SJSA1 (cell line): ENCODE data around the gene CCDC33. TPM values are rescaled to one million over a fixed set of nuclear protein-coding genes. Genes with fewer than 3 reads are reported as not detected.

Experiments
- DNase-seq, 2 experiments: peaks; one replicate each; pipeline ENCODE4 v3.0.0-alpha.2; 2015 to 2020; ENCODE audit warnings: low spot score in 2 of 2, low read depth in 1 of 2
- H3K27ac ChIP-seq: fragments of 250-450 bp; sonication (Bioruptor Pico); 2 replicates; pipeline ENCODE4 v1.5.1; 2020; ENCODE audit warnings: mild to moderate bottlenecking, moderate library complexity
- H3K27me3 ChIP-seq: fragments of 250-450 bp; sonication (Bioruptor Pico); replicated peaks from 2 replicates; pipeline ENCODE4 v1.5.1; 2020; ENCODE audit warnings: mild to moderate bottlenecking, moderate library complexity
- H3K36me3 ChIP-seq: fragments of 250-450 bp; sonication (Bioruptor Pico); 2 replicates; pipeline ENCODE4 v1.5.1; 2020; ENCODE audit warnings: mild to moderate bottlenecking
- H3K4me1 ChIP-seq: fragments of 250-450 bp; sonication (Bioruptor Pico); replicated peaks from 2 replicates; pipeline ENCODE4 v1.6.1; 2021; ENCODE audit warnings: mild to moderate bottlenecking
- H3K4me3 ChIP-seq: fragments of 250-450 bp; sonication (Bioruptor Pico); 2 replicates; pipeline ENCODE4 v1.5.1; 2020; ENCODE audit warnings: mild to moderate bottlenecking
- H3K9me3 ChIP-seq: fragments of 250-450 bp; sonication (Bioruptor Pico); replicated peaks from 2 replicates; pipeline ENCODE4 v1.5.1; 2020; ENCODE audit warnings: mild to moderate bottlenecking
- total RNA-seq: library from RNA; depleted of rRNA; stranded (reverse); fragments of >200 nt; shearing (Covaris generic); gene quantifications from 2 replicates; pipeline ENCODE4 v1.2.3, GENCODE V29; 2014

Gene CCDC33
- total RNA-seq, 1 experiment from 2014 or later: not detected

DNA sequence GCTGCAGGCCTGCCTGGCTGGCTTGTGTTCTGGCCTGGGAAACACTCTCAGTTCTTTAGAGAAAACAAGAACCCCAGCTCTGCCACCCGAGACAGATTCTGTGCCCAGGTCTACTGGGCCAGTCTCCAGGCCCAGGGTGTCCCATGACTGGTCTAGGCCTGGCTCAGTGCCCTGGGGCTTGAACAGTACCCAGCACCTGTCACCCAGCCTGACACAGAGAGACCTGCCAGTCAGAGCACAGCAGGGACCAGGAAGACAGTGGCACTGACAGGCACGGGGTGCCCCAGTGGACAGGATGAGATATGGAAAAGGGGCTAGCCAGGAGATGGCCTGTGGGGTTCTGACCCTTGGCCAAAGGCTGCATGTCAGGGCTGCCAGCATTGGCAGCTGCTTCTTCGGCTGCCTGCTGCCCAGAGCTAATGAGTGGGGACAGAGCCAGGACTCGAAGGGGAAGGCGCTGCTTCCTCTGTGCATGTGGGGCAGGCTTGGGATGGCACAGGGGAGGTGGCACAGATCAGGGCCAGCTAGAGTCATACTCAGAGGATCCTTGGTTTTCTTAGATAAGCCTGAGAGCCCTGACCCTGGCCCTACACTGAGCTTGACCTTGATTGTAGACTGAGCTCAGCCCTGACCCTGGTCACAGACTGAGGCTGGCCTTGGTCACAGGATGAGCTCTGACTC, 15.1 kb downstream of the CCDC33 start:
- no peaks in the 10 kb centered on the region for H3K36me3 ChIP-seq
- no peak overlapping the region for H3K4me3 ChIP-seq
- no peaks in the 10 kb centered on the region for H3K4me1 ChIP-seq
- peaks cover 9% of the 10 kb centered on the region for H3K27me3 ChIP-seq
- no peaks in the 10 kb centered on the region for H3K9me3 ChIP-seq
- no peak for DNase-seq
- no peak overlapping the region for H3K27ac ChIP-seq

DNA sequence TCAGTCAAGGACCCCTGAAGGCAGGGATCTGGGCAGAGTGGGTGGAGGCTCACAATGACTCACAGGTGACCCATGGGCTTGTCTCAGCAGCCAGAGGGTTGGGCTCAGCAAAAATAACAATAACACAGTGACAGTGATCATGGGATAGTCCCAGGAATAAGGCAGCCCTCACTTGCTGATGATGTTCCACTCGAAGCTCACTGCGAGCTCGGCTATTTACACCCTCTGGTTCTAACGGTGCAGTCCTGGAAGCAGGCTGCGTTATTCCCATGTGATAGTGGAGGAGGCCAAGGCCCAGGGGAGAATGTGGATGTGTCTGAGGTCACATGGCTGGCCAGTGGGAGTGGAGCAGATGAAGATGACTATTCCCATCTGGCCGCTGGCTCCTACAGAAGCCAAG, 16.2 kb downstream of the CCDC33 start:
- Histone ChIP-seq H3K4me1 (no peaks in the 10 kb centered on the region), H3K36me3 (no peaks in the 10 kb centered on the region), H3K27me3 (peaks cover 17% of the 10 kb centered on the region; the same call in 1 of the 2 replicates), H3K4me3 (no peak overlapping the region), H3K27ac (no peak overlapping the region), H3K9me3 (no peaks in the 10 kb centered on the region)
- DNase-seq: no peak

DNA sequence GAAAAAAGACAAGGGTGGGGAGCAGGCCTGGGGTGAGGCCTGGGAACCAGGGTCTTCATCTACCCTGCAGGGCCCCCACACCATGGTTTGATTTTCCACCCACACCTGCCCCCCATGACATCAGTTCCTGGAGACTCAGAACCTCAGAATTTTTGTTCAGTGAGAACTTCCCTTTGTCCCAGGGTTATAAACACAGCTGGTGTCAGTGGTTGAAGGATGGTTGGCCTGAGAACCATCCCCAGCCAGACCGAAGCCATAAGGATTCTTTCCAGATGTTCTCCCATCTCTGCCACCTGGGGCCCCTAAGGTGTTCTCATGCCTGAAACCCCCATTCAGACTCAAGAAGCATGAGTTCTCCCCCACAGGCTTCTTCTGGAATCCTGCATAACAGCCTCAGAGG, 16.6 kb downstream of the CCDC33 start:
- H3K27ac ChIP-seq: no peak overlapping the region
- H3K27me3 ChIP-seq: peaks cover 21% of the 10 kb centered on the region; the same call in 1 of the 2 replicates
- H3K4me1 ChIP-seq: no peaks in the 10 kb centered on the region
- DNase-seq: no peak
- H3K9me3 ChIP-seq: no peaks in the 10 kb centered on the region
- H3K36me3 ChIP-seq: no peaks in the 10 kb centered on the region
- no peak overlapping the region for H3K4me3 ChIP-seq

DNA sequence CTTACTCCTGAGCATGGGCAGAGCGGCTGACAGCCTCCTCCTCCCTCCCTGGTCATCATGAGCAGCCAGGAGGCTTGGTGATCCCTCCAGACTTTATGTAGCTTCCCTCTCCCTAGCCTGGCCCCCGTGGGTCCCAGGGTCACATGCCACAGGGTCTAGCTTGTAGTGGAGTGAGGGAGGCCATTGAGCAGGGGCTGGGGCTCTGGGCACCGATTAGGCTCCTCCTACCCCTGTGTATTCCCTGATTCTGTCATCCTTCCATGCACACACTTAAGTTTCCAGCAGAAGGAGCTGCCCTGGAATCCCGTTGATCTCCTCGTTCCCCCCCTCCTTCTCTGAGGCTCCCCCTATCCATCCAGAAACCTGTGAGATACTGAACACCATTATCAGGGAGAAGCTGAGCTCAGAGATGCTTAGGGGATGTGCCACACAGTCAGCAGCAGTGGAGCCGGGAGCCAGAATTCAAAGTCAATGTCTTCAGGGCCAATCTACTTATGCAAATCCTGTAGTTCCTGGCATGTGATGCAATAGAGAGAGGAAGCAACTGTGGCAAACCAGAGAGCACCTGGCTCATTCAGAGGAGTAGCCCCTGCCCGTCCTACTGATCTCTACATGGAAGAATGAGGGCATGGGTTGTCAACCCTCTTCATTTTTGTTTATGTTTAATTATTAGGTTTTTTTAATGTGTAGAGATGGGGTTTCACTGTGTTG, 17.2 kb downstream of the CCDC33 start:
- Histone ChIP-seq H3K36me3 (no peaks in the 10 kb centered on the region), H3K4me1 (no peaks in the 10 kb centered on the region), H3K4me3 (no peak overlapping the region), H3K27me3 (peaks cover 27% of the 10 kb centered on the region), H3K27ac (no peak overlapping the region), H3K9me3 (no peaks in the 10 kb centered on the region)
- no peak for DNase-seq

DNA sequence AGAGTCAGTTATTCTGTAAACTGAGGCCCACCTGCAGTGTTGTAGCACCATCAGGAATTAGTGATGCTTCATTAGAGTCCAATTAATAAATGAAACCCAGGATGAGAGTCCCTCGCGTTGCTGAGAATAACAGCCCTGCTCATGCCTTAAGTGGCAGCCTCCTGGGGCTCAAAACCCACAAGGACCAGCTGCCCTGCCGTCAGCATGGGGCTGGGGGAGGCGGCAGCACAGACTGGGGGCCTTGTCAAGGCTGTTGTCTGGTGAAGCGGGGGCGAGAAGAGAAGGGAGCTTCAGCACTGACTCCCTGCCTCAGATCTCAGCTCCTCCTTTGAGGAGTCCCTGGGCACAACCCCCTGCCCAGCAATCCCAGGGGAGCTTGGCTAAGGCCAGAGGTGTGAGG, 21.0 kb downstream of the CCDC33 start:
- H3K27me3 ChIP-seq: peaks cover 48% of the 10 kb centered on the region
- H3K4me1 ChIP-seq: no peaks in the 10 kb centered on the region
- no peaks in the 10 kb centered on the region for H3K9me3 ChIP-seq
- H3K27ac ChIP-seq: no peak overlapping the region
- no peak overlapping the region for H3K4me3 ChIP-seq
- no peaks in the 10 kb centered on the region for H3K36me3 ChIP-seq
- DNase-seq: no peak

DNA sequence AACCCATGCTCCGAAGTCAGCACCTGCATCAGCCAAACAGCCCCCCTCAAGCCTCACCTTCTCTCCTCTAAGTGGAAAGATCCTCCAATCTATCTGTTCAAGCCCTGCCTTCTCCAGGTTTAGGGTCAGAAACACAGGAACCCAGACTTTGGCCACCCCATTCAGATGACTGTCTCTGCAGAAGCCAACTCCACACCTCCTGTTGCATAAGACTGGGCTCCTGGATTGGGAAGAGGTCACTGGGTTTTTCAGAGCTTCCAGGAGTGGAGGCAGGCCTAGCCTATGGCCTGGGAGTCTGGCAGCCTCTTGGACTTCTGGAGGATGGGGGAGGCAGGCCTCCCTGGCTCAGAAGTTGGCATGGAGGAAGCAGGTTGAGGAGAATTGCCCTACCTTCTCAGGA, 21.5 kb downstream of the CCDC33 start:
- peaks cover 53% of the 10 kb centered on the region for H3K27me3 ChIP-seq
- no peak overlapping the region for H3K27ac ChIP-seq
- no peak overlapping the region for H3K4me3 ChIP-seq
- no peaks in the 10 kb centered on the region for H3K4me1 ChIP-seq
- no peaks in the 10 kb centered on the region for H3K36me3 ChIP-seq
- no peaks in the 10 kb centered on the region for H3K9me3 ChIP-seq
- DNase-seq: no peak

DNA sequence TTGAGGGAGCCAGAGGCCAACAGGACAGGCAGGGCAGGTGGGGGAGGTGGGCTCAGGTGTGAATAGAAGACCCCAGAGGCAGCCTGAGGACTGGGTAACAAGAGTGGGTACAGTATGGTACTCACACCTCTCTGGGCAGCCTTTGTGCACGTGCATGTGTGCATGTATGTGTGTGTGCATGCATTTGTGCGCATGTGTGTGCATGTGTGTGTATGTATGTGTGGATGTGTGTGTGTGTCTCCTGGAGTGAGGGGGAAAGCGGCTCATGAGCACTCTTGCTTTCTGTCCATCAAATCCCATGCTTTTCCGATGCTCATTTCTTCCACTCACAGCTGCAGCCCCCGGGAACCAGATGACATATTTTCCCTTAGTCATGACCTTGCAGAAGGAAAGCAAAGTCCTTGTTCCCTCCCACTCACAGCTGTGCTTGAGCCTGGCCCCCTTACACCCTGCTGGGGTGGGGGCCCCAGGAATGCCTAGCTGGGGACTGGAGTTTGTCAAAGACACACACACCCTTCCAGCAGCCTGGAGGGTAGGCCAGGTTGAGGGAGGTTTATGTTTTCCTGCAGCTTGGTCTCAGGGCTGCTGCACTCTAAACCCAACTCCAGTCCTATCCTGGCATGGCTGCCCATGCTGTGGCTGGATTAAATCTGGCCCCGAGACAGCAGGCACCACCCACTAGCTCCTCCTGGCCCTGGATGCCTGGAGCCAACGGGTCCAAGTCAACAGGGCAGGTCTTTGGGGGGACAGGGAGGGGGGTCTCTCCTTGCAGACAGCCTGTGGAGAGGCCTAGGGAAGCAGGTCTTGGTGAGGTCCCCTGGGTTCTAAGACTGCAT, 22.5 kb downstream of the CCDC33 start:
- Histone ChIP-seq H3K27ac (no peak overlapping the region), H3K36me3 (no peaks in the 10 kb centered on the region), H3K27me3 (peaks cover 62% of the 10 kb centered on the region), H3K4me3 (no peak overlapping the region), H3K9me3 (no peaks in the 10 kb centered on the region), H3K4me1 (no peaks in the 10 kb centered on the region)
- DNase-seq: no peak

DNA sequence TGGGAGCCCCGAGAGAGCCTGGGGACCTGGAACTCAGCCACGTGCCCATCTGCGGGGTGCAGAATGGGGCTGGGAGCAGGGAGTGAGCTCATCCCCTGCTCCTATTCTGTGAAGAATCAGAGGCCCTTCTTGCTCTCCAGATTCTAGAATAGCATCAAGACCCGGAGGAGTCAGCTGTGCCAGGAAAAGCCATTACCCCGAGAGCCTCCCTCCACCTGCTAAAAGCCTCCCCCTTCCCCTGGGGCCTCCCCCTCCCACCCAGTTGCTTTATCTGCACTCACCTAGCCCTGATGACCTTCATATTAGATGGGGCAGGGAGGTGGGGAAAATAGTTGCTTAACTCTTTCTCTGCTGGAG, 23.1 kb downstream of the CCDC33 start:
- Histone ChIP-seq H3K27me3 (peaks cover 62% of the 10 kb centered on the region), H3K4me1 (no peaks in the 10 kb centered on the region), H3K4me3 (no peak overlapping the region), H3K9me3 (no peaks in the 10 kb centered on the region), H3K36me3 (no peaks in the 10 kb centered on the region), H3K27ac (no peak overlapping the region)
- DNase-seq: no peak

DNA sequence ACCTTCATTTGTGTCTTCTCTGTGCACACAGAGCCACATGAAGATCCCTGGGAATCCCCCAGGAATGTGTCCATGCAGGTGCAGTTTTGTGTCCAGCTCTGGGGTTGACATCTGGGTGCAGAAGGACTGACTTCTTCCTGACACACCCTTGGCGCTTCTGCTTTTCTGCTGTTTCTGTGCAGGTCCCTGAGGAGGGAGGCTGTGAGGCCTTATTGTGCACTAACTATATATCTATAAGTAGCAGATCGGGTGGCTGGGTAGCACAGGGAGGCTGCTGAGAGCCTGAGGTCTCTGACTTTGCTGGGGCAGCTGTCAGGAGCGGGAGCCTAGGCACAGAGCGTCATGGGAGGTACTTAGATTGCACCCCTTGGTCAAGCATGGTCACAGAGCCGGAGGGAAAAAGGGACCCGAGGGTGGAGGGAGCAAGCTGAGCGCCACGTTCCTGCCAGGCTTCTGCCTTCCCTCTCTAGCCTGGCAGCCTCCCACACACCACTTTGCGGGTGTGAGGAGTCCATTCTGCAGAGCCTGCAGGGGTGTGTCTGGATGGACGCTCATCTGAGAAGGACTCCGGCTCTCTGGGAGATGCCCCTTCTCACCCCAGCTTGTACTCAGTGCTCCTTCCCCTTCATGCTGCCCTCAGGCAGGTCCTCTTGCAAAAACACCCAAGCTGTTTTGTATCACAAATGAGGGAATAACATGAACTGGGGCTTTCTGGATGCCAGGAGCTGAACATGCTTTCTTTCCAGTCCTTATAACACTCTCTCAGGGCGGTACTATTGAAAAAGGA, 23.9 kb downstream of the CCDC33 start:
- H3K9me3 ChIP-seq: no peaks in the 10 kb centered on the region
- no peak overlapping the region for H3K4me3 ChIP-seq
- H3K27me3 ChIP-seq: peaks cover 65% of the 10 kb centered on the region
- no peaks in the 10 kb centered on the region for H3K36me3 ChIP-seq
- H3K27ac ChIP-seq: no peak overlapping the region
- DNase-seq: no peak
- no peaks in the 10 kb centered on the region for H3K4me1 ChIP-seq

DNA sequence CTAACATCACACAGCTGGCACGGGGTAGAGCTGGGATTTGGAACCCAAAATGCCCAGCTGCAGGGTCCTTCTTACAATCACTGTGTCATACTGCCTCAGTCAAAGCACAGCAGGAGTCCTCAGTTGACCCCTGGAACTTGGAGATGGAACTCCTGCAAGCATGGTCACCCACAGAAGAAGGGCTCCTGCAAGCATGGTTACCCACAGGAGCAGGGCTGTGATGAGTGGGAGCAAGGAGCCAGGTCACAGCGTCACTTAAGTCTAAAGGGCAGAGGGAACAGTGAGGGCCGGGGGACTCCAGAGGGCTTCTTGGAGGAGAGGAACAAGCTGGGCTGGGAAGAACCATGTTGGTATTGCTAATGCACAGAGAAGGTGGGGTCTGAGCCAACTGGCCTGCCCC, 24.9 kb downstream of the CCDC33 start:
- DNase-seq: no peak
- no peak overlapping the region for H3K27ac ChIP-seq
- no peaks in the 10 kb centered on the region for H3K36me3 ChIP-seq
- H3K27me3 ChIP-seq: peaks cover 65% of the 10 kb centered on the region
- no peaks in the 10 kb centered on the region for H3K4me1 ChIP-seq
- H3K9me3 ChIP-seq: no peaks in the 10 kb centered on the region
- H3K4me3 ChIP-seq: no peak overlapping the region

DNA sequence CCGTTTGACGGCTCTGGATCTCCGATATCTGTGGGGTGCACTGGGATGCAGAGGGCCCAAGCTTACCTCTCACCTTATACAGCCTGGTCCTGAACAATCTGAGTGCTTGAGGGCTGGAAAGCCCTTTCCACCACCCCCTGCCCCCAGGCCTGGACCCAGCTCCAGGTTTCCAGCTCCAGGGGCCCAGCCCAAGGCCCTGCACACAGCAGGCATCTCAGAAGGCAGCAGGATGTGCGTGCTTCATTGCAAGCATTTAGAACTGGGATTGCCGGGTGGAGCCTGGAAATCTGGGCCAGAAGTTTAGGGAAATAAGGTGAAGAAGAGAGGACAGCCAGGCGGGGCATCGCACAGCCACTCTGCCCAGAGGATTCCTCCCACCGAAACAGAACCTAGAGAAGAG, 25.6 kb downstream of the CCDC33 start:
- no peak overlapping the region for H3K4me3 ChIP-seq
- H3K4me1 ChIP-seq: no peaks in the 10 kb centered on the region
- H3K9me3 ChIP-seq: no peaks in the 10 kb centered on the region
- H3K36me3 ChIP-seq: no peaks in the 10 kb centered on the region
- H3K27ac ChIP-seq: no peak overlapping the region
- DNase-seq: no peak
- peaks cover 65% of the 10 kb centered on the region for H3K27me3 ChIP-seq

DNA sequence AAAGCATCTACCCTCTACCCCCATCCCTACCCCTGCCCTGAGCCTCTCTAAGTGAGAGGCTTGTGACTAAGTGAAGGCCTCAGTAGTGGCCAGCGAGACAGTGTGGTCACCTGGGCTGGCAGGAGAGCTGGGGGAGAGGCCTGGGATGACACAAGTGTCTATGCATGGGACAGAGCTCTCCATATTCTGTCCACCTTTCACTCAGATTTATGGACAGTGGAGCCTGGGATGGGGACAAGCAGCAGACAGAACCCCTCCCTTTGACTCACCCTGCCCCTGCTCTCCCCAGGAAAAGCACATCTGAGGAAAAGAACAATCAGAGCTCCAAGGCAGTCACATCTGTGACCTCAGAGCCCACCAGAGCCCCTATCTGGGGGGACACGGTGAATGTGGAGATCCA, 26.0 kb downstream of the CCDC33 start:
- Histone ChIP-seq H3K27ac (no peak overlapping the region), H3K4me3 (no peak overlapping the region), H3K9me3 (no peaks in the 10 kb centered on the region), H3K36me3 (no peaks in the 10 kb centered on the region), H3K4me1 (no peaks in the 10 kb centered on the region), H3K27me3 (peaks cover 60% of the 10 kb centered on the region)
- no peak for DNase-seq

DNA sequence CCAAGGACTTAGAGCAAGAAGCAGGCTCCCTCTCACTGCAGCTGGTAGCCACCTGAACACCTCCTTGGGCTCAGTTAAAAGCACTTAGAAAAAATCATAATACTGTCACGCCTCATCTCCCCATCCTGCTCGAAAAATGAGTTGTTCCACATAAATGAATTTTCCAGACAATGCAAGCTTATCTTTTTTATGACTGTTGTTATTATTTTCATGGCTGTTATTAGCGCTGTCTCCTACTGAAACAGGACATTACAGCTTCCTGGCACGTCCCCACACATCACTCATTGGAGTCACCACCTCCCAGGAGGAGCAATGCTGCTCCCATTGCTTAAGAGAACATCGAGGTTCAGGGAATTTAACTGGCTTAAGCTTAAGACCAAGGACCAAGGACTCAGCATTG, 26.5 kb downstream of the CCDC33 start:
- no peak for DNase-seq
- Histone ChIP-seq H3K4me1 (no peaks in the 10 kb centered on the region), H3K36me3 (no peaks in the 10 kb centered on the region), H3K9me3 (no peaks in the 10 kb centered on the region), H3K27ac (no peak overlapping the region), H3K4me3 (no peak overlapping the region), H3K27me3 (peaks cover 56% of the 10 kb centered on the region)
